PC-9 (cell line): ENCODE measurements around the gene SLC8A1. TPM values are rescaled to one million over a fixed set of nuclear protein-coding genes. Genes with fewer than 3 reads are reported as not detected.

Experiments used
- BruUV-seq: library from RNA; stranded (reverse); fragments of 400-500 nt; replicated peaks from 2 replicates; lab custom pipeline; 2021; lab: Mats Ljungman, UMichigan
- CTCF ChIA-PET: fragments of 300-600 bp; sonication (Branson Sonifier 250); formaldehyde crosslinking; loops from one replicate; lab custom pipeline; 2022; ENCODE audit warnings: antibody characterized with exemption; lab: Charles Lee
- POLR2A ChIA-PET: fragments of 300-600 bp; sonication (Branson Sonifier 250); formaldehyde crosslinking; loops from one replicate; lab custom pipeline; 2022; ENCODE audit warnings: antibody characterized with exemption; ENCODE audit not compliant: unreplicated experiment; lab: Charles Lee
- DNase-seq, 2 experiments: peaks; one replicate each; pipeline versions ENCODE4 v3.0.0 to v3.0.0-alpha.2; 2015 to 2022; ENCODE audit warnings: mixed read lengths in 1 of 2
- H2AFZ ChIP-seq: fragments of 200-600 bp; sonication (generic); 2 replicates; pipeline ENCODE4 v1.8.1; 2017; ENCODE audit warnings: antibody characterized with exemption
- H3F3A ChIP-seq: fragments of 200-600 bp; sonication (generic); 2 replicates; pipeline ENCODE4 v1.8.1; 2017; ENCODE audit warnings: antibody characterized with exemption, mild to moderate bottlenecking, low read depth; ENCODE audit not compliant: insufficient read depth
- H3K27ac ChIP-seq: fragments of 200-600 bp; sonication (generic); 2 replicates; pipeline ENCODE4 v1.6.1; 2016; ENCODE audit warnings: mixed run types
- H3K27me3 ChIP-seq: fragments of 200-600 bp; sonication (generic); 2 replicates; pipeline ENCODE4 v1.6.1; 2016; ENCODE audit warnings: low read depth, mixed run types; ENCODE audit not compliant: insufficient read depth
- H3K36me3 ChIP-seq: fragments of 200-600 bp; sonication (generic); 2 replicates; pipeline ENCODE4 v1.6.1; 2016; ENCODE audit warnings: low read depth, mixed run types
- H3K4me1 ChIP-seq: fragments of 200-600 bp; sonication (generic); replicated peaks from 2 replicates; pipeline ENCODE4 v1.6.1; 2016; ENCODE audit warnings: mixed run types; ENCODE audit not compliant: insufficient read depth
- H3K4me2 ChIP-seq: fragments of 200-600 bp; sonication (generic); 2 replicates; pipeline ENCODE4 v1.6.1; 2017; ENCODE audit warnings: mixed run types
- H3K4me3 ChIP-seq: fragments of 200-600 bp; sonication (generic); 2 replicates; pipeline ENCODE4 v1.6.1; 2016; ENCODE audit warnings: mixed run types
- H3K79me2 ChIP-seq: fragments of 200-600 bp; sonication (generic); 2 replicates; pipeline ENCODE4 v1.6.1; 2017; ENCODE audit warnings: low read depth, mixed run types
- H3K9me2 ChIP-seq: fragments of 200-600 bp; sonication (generic); 2 replicates; pipeline ENCODE4 v1.8.1; 2017; ENCODE audit warnings: mild to moderate bottlenecking; ENCODE audit not compliant: insufficient read depth
- H3K9me3 ChIP-seq: fragments of 200-600 bp; sonication (generic); 2 replicates; pipeline ENCODE4 v1.8.1; 2016; ENCODE audit warnings: low read depth; ENCODE audit not compliant: insufficient read depth
- H4K20me1 ChIP-seq: fragments of 200-600 bp; sonication (generic); 2 replicates; pipeline ENCODE4 v1.8.1; 2017; ENCODE audit not compliant: insufficient read depth
- CTCF ChIP-seq: fragments of 200-600 bp; sonication (generic); conservative IDR thresholded peaks from 2 replicates; pipeline ENCODE4 v1.6.1; 2017; ENCODE audit warnings: mixed run types, antibody characterized with exemption, mild to moderate bottlenecking, moderate library complexity
- EZH2 ChIP-seq: fragments of 200-600 bp; sonication (generic); IDR thresholded peaks from 2 replicates; pipeline ENCODE4 v1.8.0; 2017; ENCODE audit warnings: antibody characterized with exemption, low read depth
- intact Hi-C: fragments of 100-400 bp; cut with micrococcal nuclease; formaldehyde crosslinking; loops from one replicate; pipeline ENCODE4 v1.10.0; 2022; ENCODE audit not compliant: unreplicated experiment
- total RNA-seq: library from RNA; stranded (reverse); gene quantifications from 2 replicates; pipeline ENCODE4 v1.2.3, GENCODE V29; 2021

The SLC8A1 gene
- total RNA-seq, 1 experiment from 2014 or later = 13.5 TPM

- Histone ChIP-seq H3K4me3 (no peak overlapping the region), H3K79me2 (no peaks in the 10 kb centered on the region), H3K9me3 (no peaks in the 10 kb centered on the region), H3K36me3 (no peaks in the 10 kb centered on the region), H3K4me1 (no peaks in the 10 kb centered on the region), H4K20me1 (no peaks in the 10 kb centered on the region), H3K4me2 (no peak overlapping the region), H3K9me2 (no peaks in the 10 kb centered on the region), H3F3A (no peaks in the 10 kb centered on the region), H3K27me3 (no peaks in the 10 kb centered on the region), H3K27ac (no peak overlapping the region), H2AFZ (no peak overlapping the region)
- ChIA-PET POLR2A (interaction anchor here (0.7 kb wide), 1 partner anchor 761 kb away, joined by 6 read pairs; no protein-coding TSS in a partner anchor), CTCF (no interaction called here)
- no peak for DNase-seq
- TF ChIP-seq EZH2 = no peak
- TF ChIP-seq CTCF = no peak
- BruUV-seq = no TSS peak
- intact Hi-C loops = loop anchor here (10.0 kb wide), 1 partner anchor 515 kb away; no protein-coding TSS in a partner anchor
These were observed 202.3 kb downstream of the SLC8A1 start for GRCh38 chr2:40249577-40249976.

- no peaks in the 10 kb centered on the region for H3K9me2 ChIP-seq
- POLR2A ChIA-PET = no interaction called here
- intact Hi-C loops = loop anchor here (10.0 kb wide), 1 partner anchor 517 kb away; no protein-coding TSS in a partner anchor
- H3K79me2 ChIP-seq = no peaks in the 10 kb centered on the region
- DNase-seq = no peak
- no peaks in the 10 kb centered on the region for H3K36me3 ChIP-seq
- H4K20me1 ChIP-seq = no peaks in the 10 kb centered on the region
- CTCF ChIA-PET = no interaction called here
- no peak overlapping the region for H3K4me3 ChIP-seq
- no TSS peak for BruUV-seq
- H3K4me2 ChIP-seq = no peak overlapping the region
- no peaks in the 10 kb centered on the region for H3K4me1 ChIP-seq
- no peak overlapping the region for H2AFZ ChIP-seq
- H3F3A ChIP-seq = no peaks in the 10 kb centered on the region
- H3K27ac ChIP-seq = no peak overlapping the region
- H3K27me3 ChIP-seq = no peaks in the 10 kb centered on the region
- H3K9me3 ChIP-seq = no peaks in the 10 kb centered on the region
- no peak for TF ChIP-seq CTCF
- TF ChIP-seq EZH2 = no peak
These were observed 203.6 kb downstream of the SLC8A1 start for GRCh38 chr2:40248294-40248693.

- CTCF ChIA-PET = interaction anchor here (0.6 to 1.6 kb wide), 4 partner anchors 197 to 331 kb away, joined by 3 to 6 read pairs (median 3); no protein-coding TSS in a partner anchor
- Histone ChIP-seq H3K79me2 (no peaks in the 10 kb centered on the region), H3K4me1 (no peaks in the 10 kb centered on the region), H3K4me3 (no peak overlapping the region), H3K4me2 (no peak overlapping the region), H3K27ac (no peak overlapping the region), H3K9me2 (no peaks in the 10 kb centered on the region), H3K9me3 (no peaks in the 10 kb centered on the region; the same call in 1 of the 2 replicates), H3K27me3 (no peaks in the 10 kb centered on the region), H3F3A (no peaks in the 10 kb centered on the region), H2AFZ (no peak overlapping the region), H3K36me3 (no peaks in the 10 kb centered on the region), H4K20me1 (no peaks in the 10 kb centered on the region)
- BruUV-seq = no TSS peak
- TF ChIP-seq EZH2 (no peak), CTCF (peak; percentile 78)
- intact Hi-C loops = loop anchor here (1.0 to 10.0 kb wide), 5 partner anchors 158 to 520 kb away; no protein-coding TSS in a partner anchor
- peak; percentile 43 to 55 for DNase-seq
- POLR2A ChIA-PET = no interaction called here
These were observed 207.2 kb downstream of the SLC8A1 start for GRCh38 chr2:40244675-40245074.
